Central memory CD4-positive, alpha-beta T cell (primary cell): ENCODE results near the gene SH3RF3.

Source experiments
- DNase-seq: peaks from one replicate; pipeline ENCODE4 v3.0.0; 2022

Gene SH3RF3

DNA sequence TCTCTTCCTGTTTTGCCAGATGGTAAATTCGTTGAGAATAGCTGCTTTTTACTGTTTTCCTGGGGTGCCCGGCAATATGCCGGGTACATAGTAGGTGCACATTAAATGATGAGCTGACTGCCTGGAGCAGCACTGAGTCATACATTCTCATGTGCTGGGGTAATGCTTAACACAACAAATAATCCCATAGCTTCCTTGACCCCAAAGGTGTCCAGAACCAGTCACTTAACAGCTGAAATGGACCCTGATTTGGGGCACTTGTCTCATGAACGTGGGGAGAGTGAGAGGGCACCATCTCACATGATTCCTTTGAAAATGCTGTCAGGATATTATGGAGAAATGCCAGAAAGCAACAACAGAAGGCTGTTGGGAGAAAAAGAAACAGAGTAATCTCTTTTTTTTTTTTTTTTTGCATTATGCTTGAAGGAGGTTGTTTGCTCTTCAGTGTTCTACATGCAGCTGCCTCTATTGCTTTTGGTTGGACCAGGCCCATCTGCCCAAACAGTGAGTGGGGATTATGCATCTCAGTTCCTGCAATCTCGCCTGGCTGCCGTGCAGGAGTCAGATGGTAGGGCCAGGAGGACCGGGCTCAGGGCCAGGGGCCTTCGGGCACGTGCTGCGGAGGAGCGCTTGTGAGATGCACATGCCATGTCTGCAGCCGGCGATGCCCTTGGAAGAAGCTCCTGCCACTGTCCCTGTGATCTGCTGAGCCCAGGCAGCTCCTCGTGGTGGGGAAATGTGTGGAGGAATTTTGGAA lies 162.1 kb downstream of the SH3RF3 start:
- no peak for DNase-seq

DNA sequence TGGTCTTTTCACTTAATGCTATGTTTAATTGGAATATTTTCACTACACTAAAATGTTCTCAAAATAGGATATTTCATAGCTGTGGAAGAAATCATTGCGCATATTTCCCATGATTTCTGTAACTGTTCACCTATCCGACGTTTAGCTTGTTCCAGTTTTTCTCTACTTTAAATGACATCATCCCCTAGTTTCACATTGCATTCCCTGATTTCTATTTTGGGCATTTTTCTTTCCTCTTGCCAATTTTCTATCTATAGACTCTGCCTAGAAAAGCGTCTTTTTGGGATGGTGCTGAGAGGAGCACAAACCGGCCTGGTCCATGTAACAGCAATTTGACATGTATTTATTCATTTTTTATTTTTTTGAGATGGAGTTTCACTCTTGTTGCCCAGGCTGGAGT lies 163.4 kb downstream of the SH3RF3 start:
- DNase-seq: no peak

DNA sequence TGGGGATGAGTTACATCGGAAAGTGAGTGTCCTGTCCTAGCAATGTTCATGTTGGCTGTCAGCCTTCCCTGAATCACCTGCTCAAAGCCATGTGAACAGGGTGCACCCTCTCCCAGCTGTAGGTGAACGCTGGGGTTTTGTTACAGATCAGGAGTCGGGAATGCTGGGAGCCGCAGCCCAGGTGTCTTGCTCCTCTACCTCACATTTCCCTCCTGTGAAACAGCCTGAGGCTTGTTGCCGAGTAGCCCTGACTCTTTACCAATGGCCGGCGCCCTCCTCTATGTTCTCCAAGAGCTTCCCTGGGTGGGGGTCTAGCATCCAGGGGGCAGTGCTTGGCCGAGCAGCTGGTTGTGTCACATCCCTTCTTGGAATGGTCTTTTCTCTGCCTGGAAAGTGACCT lies 164.7 kb downstream of the SH3RF3 start:
- no peak for DNase-seq

DNA sequence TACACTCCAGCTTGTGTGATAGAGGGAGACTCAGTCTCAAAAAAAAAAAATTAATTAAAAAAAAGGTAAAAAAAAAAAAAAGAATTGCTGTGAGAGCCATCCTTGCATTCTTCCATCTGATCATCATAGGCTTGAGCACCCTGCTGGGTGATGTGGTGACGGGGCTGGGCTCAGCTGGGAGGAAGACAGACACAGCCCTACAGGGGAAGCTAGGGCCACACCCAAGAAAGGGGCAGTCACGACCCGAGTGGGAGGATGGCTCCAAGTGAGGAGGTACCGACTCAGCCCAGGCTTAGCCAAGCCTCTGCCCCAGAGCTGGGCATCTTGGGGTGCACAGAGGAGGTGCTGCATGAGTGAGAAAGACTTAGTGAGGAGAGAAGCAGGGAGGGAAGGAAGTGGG lies 165.5 kb downstream of the SH3RF3 start:
- no peak for DNase-seq

DNA sequence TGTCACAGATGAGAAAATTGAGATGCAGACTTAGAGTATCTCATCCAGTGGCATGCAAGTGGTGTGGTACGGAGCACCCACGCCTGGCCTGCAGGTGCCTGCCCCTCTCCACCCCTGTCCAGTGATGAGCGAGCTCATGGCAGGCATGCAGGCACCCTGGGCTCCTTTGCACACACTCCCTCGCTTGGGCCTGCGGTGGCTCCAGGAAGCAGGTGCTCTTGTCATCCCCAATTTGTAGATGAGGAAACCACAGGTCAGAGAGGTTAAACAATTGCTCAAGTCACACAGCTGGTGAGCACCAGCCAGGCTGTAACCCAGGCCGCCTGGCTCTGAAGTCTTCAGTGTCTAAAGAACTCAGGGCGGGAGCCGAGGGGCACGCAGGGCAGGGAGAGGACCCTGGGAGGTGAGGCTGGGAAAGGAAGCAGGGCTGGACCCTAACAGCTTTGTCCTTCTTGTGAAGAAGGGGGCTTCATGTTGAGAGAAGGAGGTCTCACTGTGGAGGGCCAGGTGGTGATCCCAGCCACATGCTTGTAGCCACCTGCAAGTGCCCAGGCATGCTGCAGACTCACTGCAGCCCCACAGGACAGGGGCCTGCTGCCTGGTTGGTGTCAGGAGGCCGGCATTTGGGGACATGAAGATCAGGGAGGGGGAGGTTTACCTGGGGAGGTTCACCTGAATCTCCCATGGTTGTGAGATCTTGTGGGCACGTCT lies 166.2 kb downstream of the SH3RF3 start:
- DNase-seq: no peak

DNA sequence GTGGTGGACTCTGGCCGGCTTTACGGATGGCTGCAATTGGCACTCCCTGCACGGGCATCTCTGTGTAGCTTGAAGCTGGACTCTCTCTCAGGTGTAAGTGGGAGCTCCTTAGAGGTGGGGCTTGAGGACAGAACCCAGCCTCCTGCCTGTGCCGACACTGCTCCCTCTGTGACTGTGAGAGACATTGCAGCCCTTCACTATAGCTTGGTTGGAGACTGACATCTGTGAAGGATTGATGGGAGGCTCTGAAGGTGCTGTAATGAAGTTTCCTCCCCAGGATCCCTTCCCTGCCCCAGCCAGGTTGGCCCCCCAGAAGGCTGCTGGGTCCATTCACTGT lies 166.7 kb downstream of the SH3RF3 start:
- DNase-seq: no peak

DNA sequence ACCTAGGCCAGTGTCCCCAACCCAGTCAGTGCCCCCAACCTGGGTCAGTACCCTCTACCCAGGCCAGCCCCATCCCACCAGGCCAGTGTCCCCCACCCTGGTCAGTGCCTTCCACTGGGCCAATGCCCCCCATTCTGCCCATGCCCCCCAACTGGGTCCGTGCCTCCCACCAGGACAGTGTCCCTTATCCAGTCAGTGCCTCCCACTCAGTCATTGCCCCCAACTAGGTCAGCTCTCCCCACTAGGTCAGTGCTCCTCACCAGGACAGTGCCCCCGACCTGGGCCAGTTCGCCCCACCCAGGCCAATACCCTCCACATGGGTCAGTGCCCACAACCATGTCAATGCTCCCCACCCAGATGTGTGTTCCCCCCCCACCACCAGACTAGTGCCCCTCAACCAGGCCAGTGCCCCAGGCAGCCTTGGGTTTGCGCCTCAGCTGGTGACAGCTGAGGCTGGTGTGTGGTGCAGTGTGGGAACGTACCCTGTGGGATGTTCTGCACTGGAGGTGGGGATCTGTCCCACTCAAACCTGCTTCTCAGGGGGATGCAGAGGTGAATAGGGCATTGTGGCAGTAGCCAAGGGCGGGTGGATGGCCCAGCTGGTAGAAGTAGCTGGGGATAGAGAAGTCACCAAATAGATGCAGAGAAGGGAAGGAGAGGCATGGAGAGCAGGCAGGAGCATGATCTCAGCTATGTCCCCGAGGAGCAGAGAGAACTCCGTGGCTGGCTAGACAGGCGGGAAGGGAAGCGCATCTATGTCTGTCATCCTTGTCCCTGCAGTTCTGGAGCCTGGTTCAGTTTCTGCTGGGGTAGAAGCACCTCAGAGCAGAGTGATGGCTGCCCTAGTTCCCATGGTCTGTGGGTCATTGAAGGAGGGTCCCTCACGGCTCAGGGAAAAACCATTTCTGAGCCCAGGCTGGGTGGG lies 168.8 kb downstream of the SH3RF3 start:
- no peak for DNase-seq

DNA sequence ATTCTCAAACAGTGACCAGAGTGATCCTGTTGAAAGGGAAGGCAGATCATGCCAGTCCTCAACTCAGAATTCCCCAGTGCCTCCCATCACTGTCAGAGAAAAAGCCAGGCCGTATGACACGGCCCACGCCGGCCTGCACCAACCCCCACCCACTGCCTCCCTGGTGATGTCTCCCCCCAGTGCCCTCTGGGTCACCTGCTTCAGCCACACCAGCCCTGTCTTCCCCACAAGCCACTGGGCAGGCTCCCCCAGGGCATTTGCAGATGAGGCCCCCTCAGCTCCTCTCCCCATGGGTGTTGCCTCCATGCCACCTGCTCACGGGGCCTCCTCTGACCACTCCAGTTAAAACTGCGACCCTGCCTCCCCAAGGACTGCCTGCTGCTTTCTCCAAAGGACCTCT lies 169.8 kb downstream of the SH3RF3 start:
- DNase-seq: no peak

DNA sequence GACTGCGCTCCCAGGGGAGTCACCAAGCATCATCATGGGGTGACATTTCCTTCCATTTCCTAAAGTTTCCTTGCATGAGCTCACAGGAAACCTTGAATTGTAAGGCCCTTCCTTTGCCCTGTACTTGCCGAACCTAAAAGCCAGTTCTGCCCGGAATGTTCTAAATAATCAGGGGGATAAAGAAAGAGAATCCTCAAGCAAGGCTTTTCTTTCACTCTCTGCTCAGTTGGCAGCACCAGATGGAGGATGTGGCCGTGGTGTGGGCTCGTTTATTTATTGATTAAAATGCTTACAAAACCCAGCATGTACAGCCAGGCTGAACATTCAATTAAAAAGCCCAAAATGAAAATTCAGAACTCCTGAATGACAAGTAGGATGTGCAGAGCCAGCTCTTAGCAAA lies 170.5 kb downstream of the SH3RF3 start:
- DNase-seq: no peak

DNA sequence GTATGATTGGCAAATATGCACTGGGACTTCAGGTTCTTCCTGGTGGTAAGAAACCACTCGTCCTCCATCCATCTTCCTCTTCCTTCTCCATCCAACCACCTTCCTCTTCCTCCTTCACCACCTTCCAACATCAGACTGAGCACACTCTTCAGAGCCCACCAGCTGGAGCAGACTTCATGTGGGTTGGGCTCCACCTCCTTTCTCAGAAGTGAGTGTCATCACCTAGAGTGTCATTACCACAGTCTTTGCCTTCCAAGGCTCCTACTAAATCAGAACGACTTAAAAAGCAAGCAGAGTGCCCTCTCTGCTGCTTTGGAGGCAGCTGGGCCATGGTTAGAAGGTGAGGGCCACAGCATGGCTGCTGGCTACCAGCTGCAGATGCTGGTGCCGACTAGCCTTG lies 171.6 kb downstream of the SH3RF3 start:
- no peak for DNase-seq

DNA sequence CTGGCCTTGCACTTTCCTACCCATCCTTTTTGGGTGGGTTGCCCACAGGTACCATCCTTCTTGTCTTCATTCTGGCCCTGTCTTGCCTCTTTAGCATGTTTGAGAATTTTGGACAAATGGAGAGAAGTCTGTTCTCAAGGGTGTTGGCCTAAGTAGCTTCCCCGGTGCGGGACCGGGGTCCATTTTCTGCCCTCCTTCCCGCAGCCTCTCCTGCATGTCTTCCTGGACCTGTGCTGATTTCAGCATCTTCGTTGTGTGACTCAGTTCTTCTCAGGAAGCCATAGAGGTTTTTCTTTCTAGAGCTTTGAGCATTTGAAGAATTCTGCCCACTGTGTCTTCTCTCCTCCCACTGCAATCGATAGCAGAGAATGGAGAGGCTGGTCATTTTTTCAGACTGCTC lies 172.7 kb downstream of the SH3RF3 start:
- DNase-seq: no peak

DNA sequence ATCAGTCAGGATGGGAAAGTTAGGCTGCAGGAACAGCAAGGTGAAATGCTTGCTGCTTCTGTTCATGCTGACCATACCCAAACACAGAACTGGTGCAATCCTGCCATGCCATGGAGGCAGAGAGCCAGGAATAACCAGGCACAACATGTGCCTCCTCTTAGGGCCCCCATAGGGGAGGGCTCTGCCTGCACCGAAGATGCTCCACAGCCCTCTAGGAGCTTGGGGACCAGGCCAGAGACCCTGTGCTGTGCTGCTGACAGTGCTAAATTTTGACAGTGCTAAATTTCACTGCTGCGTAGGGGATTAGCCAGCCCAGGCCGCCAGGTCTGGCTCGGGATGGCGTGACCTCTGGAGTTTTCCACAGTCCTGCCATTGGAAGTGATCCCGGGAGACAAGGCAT lies 173.3 kb downstream of the SH3RF3 start:
- no peak for DNase-seq

DNA sequence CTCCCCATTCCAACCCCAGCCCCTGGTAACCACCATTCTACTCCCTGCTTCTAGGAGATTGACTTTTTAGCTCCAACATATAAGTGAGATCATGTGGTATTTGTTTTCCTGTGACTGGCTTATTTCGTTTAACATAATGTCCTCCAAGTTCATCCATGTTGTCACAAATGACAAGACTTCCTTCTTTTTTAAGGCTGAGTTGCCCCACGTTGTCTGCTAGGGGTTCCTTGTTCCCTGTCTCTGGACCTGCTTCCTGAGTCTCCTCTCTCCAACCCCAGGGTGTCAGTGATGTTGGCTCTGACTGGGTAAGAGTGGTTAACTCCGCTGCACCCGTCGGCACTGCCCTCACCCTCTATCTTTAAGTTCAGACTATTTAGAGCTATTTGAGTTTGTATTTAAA lies 175.2 kb downstream of the SH3RF3 start:
- no peak for DNase-seq

DNA sequence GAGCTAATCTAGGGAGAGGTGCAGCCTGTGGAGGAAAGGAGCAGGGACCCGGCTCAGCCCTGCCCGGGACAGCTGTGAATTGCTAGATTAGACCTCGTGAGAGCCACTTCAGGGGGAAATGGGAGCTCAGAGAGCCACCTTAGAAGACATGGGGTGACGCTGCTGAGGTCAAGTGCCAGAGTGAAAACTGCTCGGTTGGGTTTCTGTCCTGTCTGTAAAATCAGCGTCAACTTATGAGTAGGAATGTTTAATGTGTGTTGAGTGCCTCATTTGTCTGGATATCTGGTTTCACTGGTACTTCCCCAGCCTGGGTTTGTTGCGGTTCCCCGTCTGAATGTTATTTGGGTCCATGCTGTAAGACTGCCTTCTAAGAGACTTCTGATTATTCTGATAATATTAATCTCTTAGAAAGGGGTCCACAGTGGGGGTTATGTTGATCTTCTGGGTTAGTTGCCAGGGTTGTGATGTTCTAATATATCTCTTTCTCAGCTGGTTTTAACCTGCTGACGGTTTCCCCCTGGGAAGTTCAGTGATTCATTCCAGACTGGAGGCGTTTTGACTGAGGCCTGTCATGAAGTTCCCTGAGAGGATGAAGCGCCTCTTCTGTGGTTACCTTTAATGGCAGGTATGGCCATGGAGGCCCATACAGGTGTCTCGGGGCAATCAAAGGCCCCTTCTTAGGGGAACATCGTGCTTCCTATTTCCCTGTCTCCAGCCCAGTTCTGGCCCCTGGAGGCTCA lies 175.9 kb downstream of the SH3RF3 start:
- no peak for DNase-seq

DNA sequence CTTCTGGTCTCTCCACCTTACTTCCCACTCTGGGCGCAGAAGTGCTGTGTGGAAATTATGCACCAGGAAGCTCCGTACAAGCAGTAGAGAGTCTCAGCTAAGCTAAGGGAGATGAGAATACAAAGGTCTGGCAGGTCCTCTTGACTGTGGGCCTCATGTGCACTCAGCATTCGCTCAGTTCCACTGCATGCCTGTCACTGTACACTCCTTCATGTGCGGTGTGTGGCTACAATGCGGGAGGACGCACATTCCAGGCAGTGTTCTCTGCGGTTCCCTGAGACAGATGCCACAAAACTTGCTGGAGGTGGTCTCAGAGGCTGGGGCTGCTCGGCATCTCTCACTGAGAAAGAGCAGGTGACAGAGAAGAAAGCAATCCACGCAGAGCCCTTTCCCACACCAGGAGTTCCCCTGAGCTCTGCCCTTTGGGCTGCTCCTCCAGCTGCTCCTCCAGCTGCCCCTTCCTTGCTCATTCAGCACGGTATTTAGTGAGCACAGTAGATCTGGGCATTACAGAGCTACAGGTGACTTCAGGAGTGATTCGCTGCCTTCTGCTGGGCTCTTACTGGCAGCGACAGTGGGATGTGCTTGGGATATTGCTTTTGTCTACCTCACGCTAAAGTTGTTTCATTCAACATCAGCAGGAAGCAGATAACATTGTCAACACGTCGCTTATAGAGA lies 176.6 kb downstream of the SH3RF3 start:
- no peak for DNase-seq

DNA sequence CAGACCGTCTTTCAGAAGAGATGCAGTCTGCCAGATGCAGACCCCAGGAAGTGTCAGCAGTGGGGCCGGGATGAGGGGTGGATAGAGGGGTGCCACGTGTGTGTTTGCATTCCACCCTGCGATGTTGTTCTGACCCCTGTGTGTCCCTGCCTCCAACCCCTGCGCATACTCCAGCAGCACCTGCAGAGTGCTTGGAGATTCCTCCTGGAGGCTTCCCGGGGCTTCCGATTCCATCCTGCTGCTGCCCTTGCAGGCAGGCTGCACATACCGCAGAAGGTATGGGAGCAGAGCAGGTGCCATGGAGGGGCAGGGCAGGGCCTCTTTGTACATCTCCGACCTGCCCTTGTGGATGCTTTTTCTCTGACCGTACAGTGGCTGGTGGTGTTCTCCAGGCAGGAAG lies 177.2 kb downstream of the SH3RF3 start:
- DNase-seq: no peak

DNA sequence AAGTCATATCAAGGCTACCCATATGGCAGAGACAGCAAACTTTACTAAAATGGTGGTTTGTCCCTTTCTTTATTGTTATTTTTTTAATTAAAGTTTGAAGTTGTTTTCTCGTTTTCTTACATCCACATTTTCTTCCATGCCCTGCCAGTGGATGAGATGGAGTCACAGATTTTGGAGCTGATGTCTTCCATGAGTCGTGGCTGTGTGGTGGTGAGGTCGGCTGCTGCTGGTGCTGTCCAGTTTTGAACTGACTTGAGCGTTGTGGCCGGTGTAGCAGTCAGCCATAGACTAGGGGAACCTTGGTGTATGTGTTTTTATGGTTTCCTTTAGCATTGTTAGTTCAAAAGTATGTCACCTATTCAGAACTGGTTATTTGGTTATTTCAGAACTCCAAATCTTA lies 182.8 kb downstream of the SH3RF3 start:
- DNase-seq: no peak

DNA sequence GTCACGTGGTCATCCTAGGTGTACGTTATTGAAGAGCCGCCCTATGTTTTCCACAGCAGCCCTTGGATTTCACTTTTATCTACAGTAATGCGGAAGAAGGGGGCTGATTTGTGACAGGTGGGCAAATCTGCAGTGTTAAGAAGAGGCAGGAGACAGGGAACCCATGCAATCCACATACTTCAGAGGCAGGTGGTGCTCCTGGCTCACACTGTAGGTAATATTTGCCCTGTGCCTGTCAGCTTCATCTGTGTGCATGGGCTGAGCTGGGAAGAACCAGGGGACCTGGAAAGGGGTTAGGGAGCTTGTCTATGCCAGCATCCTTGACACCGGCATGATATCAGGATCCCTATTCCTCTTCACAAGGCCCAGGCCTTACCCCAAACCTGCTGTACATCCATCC lies 183.9 kb downstream of the SH3RF3 start:
- DNase-seq: no peak

DNA sequence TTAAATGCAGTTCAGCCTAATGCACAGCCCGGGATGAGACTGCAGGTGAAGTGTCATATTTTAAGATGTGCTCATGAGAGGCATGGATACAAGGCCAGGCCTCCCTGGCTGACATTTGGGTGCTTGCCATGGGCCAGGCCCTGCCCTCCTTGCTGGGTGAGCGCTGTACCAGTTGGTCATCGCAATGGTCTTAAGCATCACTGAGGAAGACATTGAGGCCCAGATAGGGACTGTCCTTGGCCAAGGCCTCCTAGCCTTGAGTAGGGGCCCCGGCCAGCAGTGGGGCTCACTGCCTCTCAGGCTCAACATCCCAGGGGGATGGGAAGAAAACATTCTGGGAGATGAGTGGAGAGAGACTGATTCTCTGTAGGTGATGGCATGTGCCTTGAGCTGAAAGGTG lies 184.3 kb downstream of the SH3RF3 start:
- no peak for DNase-seq

DNA sequence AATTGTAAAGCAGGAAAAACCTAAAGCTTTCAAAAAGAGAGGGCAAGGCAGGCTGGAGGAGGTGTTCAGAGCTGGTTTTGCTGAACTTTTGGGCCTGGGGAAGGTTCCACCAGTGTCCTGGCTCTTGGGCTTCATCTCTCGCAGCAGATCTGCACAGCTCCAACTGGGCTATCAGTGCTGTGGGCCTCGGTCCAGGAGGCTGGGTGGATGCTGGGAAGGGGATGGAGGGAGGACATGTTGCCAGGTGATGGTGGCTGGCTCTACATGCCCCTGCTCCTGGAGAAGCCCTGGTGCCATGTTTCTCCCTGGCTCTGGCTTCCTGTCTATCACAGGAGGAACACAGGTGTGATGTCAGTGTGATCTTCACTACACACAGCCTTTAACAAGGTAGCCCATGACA lies 187.1 kb downstream of the SH3RF3 start:
- DNase-seq: no peak

DNA sequence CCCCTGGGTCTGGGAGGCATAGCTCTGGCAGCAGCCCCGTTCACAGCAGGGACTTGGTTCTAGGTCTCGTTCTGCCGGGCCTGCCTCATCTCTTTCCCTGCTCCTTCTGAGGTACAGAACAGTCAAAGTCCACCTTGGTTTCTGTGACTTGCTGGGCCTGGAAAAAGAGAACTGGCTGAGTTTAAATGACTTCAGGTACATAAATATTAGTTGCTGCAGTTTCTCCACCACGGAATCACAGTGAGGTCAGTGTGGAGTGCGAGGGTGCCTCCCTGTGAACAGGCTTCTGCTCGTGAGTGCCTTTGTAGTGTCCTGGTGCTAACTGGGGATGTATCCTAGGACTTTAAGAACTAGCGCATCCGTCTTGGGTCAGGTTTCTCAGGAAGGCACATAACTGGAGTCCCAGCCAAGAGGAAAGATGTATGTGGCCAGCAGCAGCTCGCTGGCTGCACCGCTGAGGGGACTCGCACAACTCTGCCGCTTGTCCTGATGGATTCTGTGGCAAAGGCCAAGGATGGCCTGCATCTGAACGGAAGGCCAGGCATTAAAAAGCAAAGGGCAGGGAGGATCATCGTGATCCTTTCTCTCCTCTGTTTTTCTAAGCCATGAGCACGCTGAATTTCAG lies 188.6 kb downstream of the SH3RF3 start:
- no peak for DNase-seq
